K562 (cell line): ENCODE results near the gene SEC14L5. TPM values are rescaled to one million over a fixed set of nuclear protein-coding genes. Genes with fewer than 3 reads are reported as not detected.
A peak's percentile ranks its signal among the peaks of the same experiment; 100 is the strongest.

Experiments
- ATAC-seq: fragments of 200-7000 bp; cut with Tn5 transposase; 3 replicates; pipeline ENCODE4 v1.9.1; 2020; ENCODE audit warnings: moderate library complexity
- BruUV-seq: library from RNA; stranded (reverse); fragments of 400-500 nt; replicated peaks from 2 replicates; lab custom pipeline; 2021; lab: Mats Ljungman, UMichigan
- CTCF ChIA-PET: fragments of 300-600 bp; formaldehyde crosslinking; extraction: SDS; loops from one replicate; lab custom pipeline; 2021; ENCODE audit warnings: low intra/inter-chr PET ratio; lab: Yijun Ruan, JAX
- POLR2A ChIA-PET: fragments of 300-600, 350-650 bp; sonication (Branson Sonifier 250); formaldehyde crosslinking; extraction: SDS; loops from one replicate; lab custom pipeline; 2021; ENCODE audit warnings: antibody characterized with exemption, inconsistent platforms; lab: Yijun Ruan, JAX
- DNase-seq, 4 experiments: peaks; one replicate each; pipeline versions ENCODE4 v3.0.0 to v3.0.0-alpha.2; 2011 to 2018; ENCODE audit warnings: low spot score in 3 of 4, mixed read lengths in 3 of 4; ENCODE audit errors: extremely low read depth in 1 of 4
- FAIRE-seq: peaks from 2 replicates; lab custom pipeline; 2011; peaks lifted over from hg19 to GRCh38; lab: Jason Lieb, UNC
- H2AFZ ChIP-seq: 2 replicates; pipeline ENCODE4 v1.6.0; 2011; ENCODE audit warnings: low read depth, low read length, control low read depth, inconsistent platforms
- H3K27ac ChIP-seq: fragments of 200-600 bp; 3 replicates; pipeline ENCODE4 v1.8.0; 2011; ENCODE audit warnings: low read depth, mild to moderate bottlenecking, control low read depth, inconsistent platforms, low read length, moderate library complexity, mixed read lengths; ENCODE audit errors: extremely low read depth
- H3K27me3 ChIP-seq, 2 experiments: fragments of 300-600 bp in 1 of 2; 2 replicates in 1 of 2; 3 replicates in 1 of 2; pipeline versions ENCODE4 v1.6.0 to v1.8.0; 2011; ENCODE audit warnings: inconsistent platforms in 2 of 2, low read length in 2 of 2, mild to moderate bottlenecking in 1 of 2, mixed read lengths in 1 of 2, moderate library complexity in 1 of 2; ENCODE audit not compliant: control insufficient read depth in 2 of 2, insufficient read depth in 2 of 2
- H3K36me3 ChIP-seq: fragments of 300-600 bp; 3 replicates; pipeline ENCODE4 v1.8.0; 2011; ENCODE audit warnings: mild to moderate bottlenecking, low read length, inconsistent platforms; ENCODE audit not compliant: control insufficient read depth, insufficient read depth
- H3K4me1 ChIP-seq, 2 experiments: fragments of 200-600 bp in 1 of 2; replicated peaks in 1 of 2; 2 replicates in 1 of 2; 3 replicates in 1 of 2; pipeline versions ENCODE4 v1.5.1 to v1.8.0; 2011; ENCODE audit warnings: inconsistent platforms in 2 of 2, low read length in 2 of 2, mild to moderate bottlenecking in 1 of 2, mixed read lengths in 1 of 2, moderate library complexity in 1 of 2; ENCODE audit not compliant: control insufficient read depth in 2 of 2, insufficient read depth in 2 of 2
- H3K4me2 ChIP-seq: 2 replicates; pipeline ENCODE4 v1.6.1; 2011; ENCODE audit warnings: low read length, control low read depth, inconsistent platforms, mixed read lengths; ENCODE audit not compliant: insufficient read depth
- H3K4me3 ChIP-seq: fragments of 200-600 bp; sonication (generic), shearing (Covaris generic); 2 replicates; pipeline ENCODE4 v1.5.1; 2016; ENCODE audit warnings: control low read depth, inconsistent platforms
- H3K79me2 ChIP-seq: fragments of 200-600 bp; 3 replicates; pipeline ENCODE4 v1.8.0; 2011; ENCODE audit warnings: low read length, inconsistent platforms; ENCODE audit not compliant: control insufficient read depth, insufficient read depth
- H3K9ac ChIP-seq, 2 experiments: 2 replicates each; pipeline versions ENCODE4 v1.6.0 to v1.6.1; 2011; ENCODE audit warnings: low read depth in 2 of 2, low read length in 2 of 2, control low read depth in 1 of 2, inconsistent platforms in 1 of 2, mild to moderate bottlenecking in 1 of 2, mixed read lengths in 1 of 2; ENCODE audit not compliant: insufficient read depth in 1 of 2
- H3K9me1 ChIP-seq: one replicate; pipeline ENCODE4 v1.6.0; 2011; ENCODE audit warnings: inconsistent platforms, mild to moderate bottlenecking, low read length, moderate library complexity; ENCODE audit not compliant: control insufficient read depth, insufficient read depth
- H3K9me3 ChIP-seq: replicated peaks from 2 replicates; pipeline ENCODE4 v1.5.1; 2011; ENCODE audit warnings: low read depth, low read length, inconsistent platforms; ENCODE audit not compliant: control insufficient read depth, insufficient read depth
- H4K20me1 ChIP-seq: replicated peaks from 2 replicates; pipeline ENCODE4 v1.6.1; 2011; ENCODE audit warnings: low read length, inconsistent platforms, mixed read lengths; ENCODE audit not compliant: control insufficient read depth, insufficient read depth
- POU5F1 ChIP-seq: fragments of 150-350 bp; IDR thresholded peaks from 2 replicates; pipeline ENCODE4 v1.6.1; 2014; ENCODE audit warnings: borderline replicate concordance, low read length, low read depth, mild to moderate bottlenecking; ENCODE audit not compliant: partially characterized antibody
- PRDM10 ChIP-seq: fragments of 450-650 bp; IDR thresholded peaks from 2 replicates; pipeline ENCODE4 v1.6.1; 2018; ENCODE audit not compliant: partially characterized antibody
- WGBS: fragments of 100-300 bp; shearing (Covaris generic); methylation state at CpG from one replicate; pipeline ENCODE4 v1.1.6; 2016; ENCODE audit warnings: low coverage, mixed read lengths; ENCODE audit not compliant: insufficient coverage; ENCODE audit errors: missing lambda C conversion rate; 5-methylcytosine and 5-hydroxymethylcytosine counted together
- in situ Hi-C: fragments of 300-500 bp; cut with MboI; formaldehyde crosslinking; loops from 4 replicates; pipeline ENCODE4 v1.15.0; 2018; ENCODE audit warnings: inconsistent platforms, mixed read lengths
- intact Hi-C: fragments of 100-400 bp; cut with micrococcal nuclease; formaldehyde crosslinking; loops from 2 replicates; pipeline ENCODE4 v1.14.2; 2022
- polyA plus RNA-seq, 8 experiments: library from polyadenylated mRNA; depleted of rRNA in 4 of 8; stranded (reverse) in 5 of 8; unstranded in 3 of 8; fragments of >200 nt; fragmentation: Nextera tagmentation in 2 of 8; fragmentation: Illumina TruSeq in 1 of 8; extraction: Ambion mirVana in 2 of 8; extraction: Trizol in 1 of 8; gene quantifications; 2 replicates each; pipeline versions ENCODE4 v1.2.1 to v1.2.3, GENCODE V29; 2011 to 2014; ENCODE audit warnings: inconsistent platforms in 1 of 8, missing spikeins in 1 of 8
- total RNA-seq, 7 experiments: library from RNA; depleted of rRNA in 6 of 7; stranded (reverse); fragments of >200 nt in 6 of 7; fragmentation: Illumina TruSeq in 2 of 7; extraction: Trizol in 2 of 7; gene quantifications; 2 replicates each; pipeline versions ENCODE4 v1.2.1 to v1.2.3, GENCODE V29; 2011 to 2021; ENCODE audit warnings: low replicate concordance in 1 of 7

Gene SEC14L5
- total and polyA plus RNA-seq, 9 of the 15 experiments (the other 6 are each of a cell fraction or from before 2014, with no cell fraction given) = 0.11 TPM; not detected in 8

- ATAC-seq (no peak), DNase-seq (peak in 1 of 4 experiments; percentile 3), FAIRE-seq (no peak)
- Histone ChIP-seq H4K20me1 (peaks cover 16% of the 10 kb centered on the region), H3K9ac (no peak overlapping the region), H3K9me1 (no peaks in the 10 kb centered on the region), H3K4me1 (no peaks in the 10 kb centered on the region; a peak in 1 of 5 replicates), H3K27me3 (peaks cover 29 to 35% of the 10 kb centered on the region in 2 experiments), H3K4me3 (no peak overlapping the region), H3K4me2 (no peak overlapping the region), H2AFZ (no peak overlapping the region), H3K27ac (no peak overlapping the region), H3K79me2 (no peaks in the 10 kb centered on the region), H3K36me3 (no peaks in the 10 kb centered on the region), H3K9me3 (no peaks in the 10 kb centered on the region)
- ChIA-PET POLR2A (interaction anchor here (2.7 kb wide), 1 partner anchor 12 kb away, joined by 10 read pairs; the partner anchor contains the start of gene NAGPA), CTCF (no interaction called here)
- in situ Hi-C loops = no loop called here
- WGBS = 0% methylated on average over 2 of the region's 2 CpGs
- intact Hi-C loops = no loop called here
- TF ChIP-seq PRDM10 = peak; percentile 58
- TF ChIP-seq POU5F1 = no peak
- BruUV-seq = no TSS peak
These were observed 88.8 kb downstream of the SEC14L5 start for GRCh38 chr16:5046914-5047313.
